ENCODE results near the gene NAA60.

DNA sequence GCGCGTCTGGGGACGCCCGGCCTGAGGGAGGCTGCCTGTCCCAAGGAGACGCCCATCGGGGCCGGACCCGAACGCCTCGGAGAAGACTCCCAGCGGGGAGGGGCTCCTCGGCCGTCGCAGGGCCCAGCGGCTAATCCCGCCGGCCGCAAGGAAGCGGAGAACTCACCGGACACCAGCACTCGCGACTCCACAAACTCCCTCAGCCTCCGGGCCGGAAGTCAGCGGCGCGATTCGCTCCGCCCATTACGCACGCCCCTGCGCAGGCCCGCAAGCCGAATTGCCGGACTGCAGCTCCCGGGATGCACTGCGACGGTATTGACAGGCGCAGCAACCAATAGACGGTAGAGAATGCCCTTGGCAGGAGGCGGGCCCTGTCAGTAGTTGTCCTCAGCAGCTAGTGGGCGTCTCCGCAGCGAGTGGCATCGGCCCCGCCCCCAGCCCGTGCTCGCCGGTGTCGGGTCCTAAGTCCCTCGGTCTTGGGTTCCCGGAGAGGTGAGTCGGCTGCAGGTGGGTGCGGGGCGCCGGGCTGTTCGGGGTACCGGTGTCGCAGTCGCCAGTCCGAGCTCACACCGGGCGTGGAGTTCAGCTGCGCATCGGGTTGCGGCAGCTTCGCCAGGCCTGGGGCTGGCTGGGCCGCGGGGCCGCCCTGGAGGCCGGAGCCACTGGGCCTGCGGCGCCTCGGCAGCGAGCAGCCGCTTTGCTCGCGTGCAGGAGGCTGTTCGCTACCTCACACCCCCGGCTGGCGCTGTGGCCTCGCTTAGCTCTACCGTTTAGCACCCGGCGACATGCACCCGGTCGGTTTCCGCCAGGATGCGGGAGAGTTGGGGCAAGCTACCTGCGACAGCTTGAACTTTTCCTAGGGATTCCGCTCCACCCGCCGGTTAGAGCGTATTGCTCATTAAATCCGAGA lies 42.4 kb upstream of the NAA60 start, which contains the start of the genes ZNF174 and ZSCAN32:
- TF ChIP-seq, protein P1, sequence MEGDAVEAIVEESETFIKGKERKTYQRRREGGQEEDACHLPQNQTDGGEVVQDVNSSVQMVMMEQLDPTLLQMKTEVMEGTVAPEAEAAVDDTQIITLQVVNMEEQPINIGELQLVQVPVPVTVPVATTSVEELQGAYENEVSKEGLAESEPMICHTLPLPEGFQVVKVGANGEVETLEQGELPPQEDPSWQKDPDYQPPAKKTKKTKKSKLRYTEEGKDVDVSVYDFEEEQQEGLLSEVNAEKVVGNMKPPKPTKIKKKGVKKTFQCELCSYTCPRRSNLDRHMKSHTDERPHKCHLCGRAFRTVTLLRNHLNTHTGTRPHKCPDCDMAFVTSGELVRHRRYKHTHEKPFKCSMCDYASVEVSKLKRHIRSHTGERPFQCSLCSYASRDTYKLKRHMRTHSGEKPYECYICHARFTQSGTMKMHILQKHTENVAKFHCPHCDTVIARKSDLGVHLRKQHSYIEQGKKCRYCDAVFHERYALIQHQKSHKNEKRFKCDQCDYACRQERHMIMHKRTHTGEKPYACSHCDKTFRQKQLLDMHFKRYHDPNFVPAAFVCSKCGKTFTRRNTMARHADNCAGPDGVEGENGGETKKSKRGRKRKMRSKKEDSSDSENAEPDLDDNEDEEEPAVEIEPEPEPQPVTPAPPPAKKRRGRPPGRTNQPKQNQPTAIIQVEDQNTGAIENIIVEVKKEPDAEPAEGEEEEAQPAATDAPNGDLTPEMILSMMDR (IDR thresholded peaks at IDR 0.05) = no peak
- TF ChIP-seq POLR2A (IDR thresholded peaks at IDR 0.05) (no peak), POLR2AphosphoS5 (IDR thresholded peaks at IDR 0.05) (peak; percentile 56 to 81 (median 58))
